ENCODE measurements around the gene OR5B17.
"Not testable (repeated sequence)": the region's sequence is repeated elsewhere in the genome, so short reads cannot be mapped to it uniquely, and the experiment has no call there.

OR5B17 gene

GRCh38 chr11:58358969-58359368, at the start of gene OR5B17:
Gene OR5B17, minus strand, starts transcription at chr11:58359069. Its CDS starts 0 bp downstream, at chr11:58359069.
- no peak for DNase-seq

GRCh38 chr11:58406774-58407173, 47.9 kb upstream of the OR5B17 start, which contains the start of gene OR5B3:
Gene OR5B3, minus strand, starts transcription at chr11:58406874. Its CDS starts 3,465 bp downstream, at chr11:58403409.
- DNase-seq = no peak

GRCh38 chr11:58399622-58400021, 40.8 kb upstream of the OR5B17 start:
- DNase-seq = not testable (repeated sequence)

- DNase-seq = no peak
Observed at GRCh38 chr11:58395581-58395980, 36.7 kb upstream of the OR5B17 start.

GRCh38 chr11:58394195-58394594, 35.3 kb upstream of the OR5B17 start:
- DNase-seq = no peak

- no peak for DNase-seq
Observed at GRCh38 chr11:58392746-58393145, 33.9 kb upstream of the OR5B17 start.

GRCh38 chr11:58391879-58392278, 33.0 kb upstream of the OR5B17 start:
- no peak for DNase-seq

- no peak for DNase-seq
Observed at GRCh38 chr11:58390551-58391063, 31.7 kb upstream of the OR5B17 start.

- no peak for DNase-seq
Observed at GRCh38 chr11:58354727-58355126, 4.1 kb downstream of the OR5B17 start.

- DNase-seq = no peak
Observed at GRCh38 chr11:58345204-58345603, 13.7 kb downstream of the OR5B17 start.

GRCh38 chr11:58334708-58335107, 24.2 kb downstream of the OR5B17 start:
- DNase-seq = no peak

GRCh38 chr11:58330861-58331260, 28.0 kb downstream of the OR5B17 start:
- no peak for DNase-seq

GRCh38 chr11:58318532-58318931, 40.3 kb downstream of the OR5B17 start:
- no peak for DNase-seq

GRCh38 chr11:58316142-58316541, 42.7 kb downstream of the OR5B17 start:
- no peak for DNase-seq
